GM18873 (cell line): Measurements from ENCODE around the gene METTL13.
"Not testable (repeated sequence)": the region's sequence is repeated elsewhere in the genome, so short reads cannot be mapped to it uniquely, and the experiment has no call there.

Experiments
- ATAC-seq: cut with Tn5 transposase; IDR thresholded peaks from one replicate; pipeline ENCODE4 v1.9.1; 2021; ENCODE audit warnings: mild to moderate bottlenecking, moderate library complexity, moderate number of reproducible peaks; ENCODE audit not compliant: unreplicated experiment, low FRiP score

METTL13 gene

DNA sequence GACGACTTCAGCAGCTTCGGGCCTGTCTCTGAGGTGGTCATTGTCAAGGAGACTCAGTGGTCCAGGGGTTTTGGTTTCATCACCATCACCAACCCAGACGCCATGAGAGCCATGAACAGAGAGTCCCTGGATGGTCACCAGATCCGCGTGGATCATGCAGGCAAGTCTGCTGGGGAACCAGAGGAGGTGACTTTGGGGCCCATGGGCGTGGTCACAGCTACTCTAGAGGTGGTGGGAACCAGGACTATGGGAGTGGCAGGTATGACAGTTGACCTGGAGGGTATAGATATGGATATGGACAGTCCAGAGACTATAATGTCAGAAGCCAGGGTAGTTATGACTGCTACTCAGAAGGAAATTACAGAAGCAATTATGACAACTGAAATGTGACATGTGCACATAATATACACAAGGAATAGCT lies 19.3 kb upstream of the METTL13 start:
- no peak for ATAC-seq

DNA sequence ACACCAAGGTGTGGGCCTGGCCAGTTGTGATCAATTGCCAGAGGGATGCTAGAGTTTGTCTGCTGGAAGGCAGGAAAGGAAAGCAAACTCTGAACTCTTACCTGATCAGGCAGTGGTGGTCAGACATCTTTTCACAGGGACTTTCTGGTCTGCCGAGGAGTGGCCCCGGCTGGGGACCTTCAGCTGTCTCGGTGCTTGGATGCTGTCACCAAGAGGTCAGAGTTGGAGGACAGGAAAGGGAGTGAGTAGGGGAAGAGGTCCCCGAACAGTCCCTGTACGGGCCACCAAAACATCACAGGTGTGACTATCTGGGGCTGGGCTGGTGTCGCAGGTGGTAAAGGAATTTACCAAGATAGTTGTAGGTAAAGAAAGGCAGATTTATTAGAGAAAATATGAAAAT lies 17.7 kb upstream of the METTL13 start:
- ATAC-seq: no peak

DNA sequence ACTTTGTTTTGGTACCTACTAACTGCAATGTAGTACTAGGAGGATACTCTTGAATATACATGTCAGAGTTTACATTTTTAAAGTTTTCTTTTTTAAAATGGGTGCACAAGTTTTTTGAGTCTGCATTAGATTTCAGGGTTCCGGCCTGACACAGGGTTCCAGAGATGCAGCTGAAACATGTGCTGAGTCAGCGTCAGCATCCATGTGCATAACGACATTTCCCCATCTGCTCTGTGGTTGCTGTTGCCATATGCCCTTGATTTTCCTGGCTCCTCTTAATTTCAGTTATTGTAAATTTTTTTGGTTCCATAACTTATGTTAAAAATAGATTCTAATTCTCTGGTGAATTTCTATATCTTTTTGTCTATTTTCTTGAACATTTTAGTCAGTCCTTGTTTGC lies 12.3 kb upstream of the METTL13 start:
- ATAC-seq: no peak

DNA sequence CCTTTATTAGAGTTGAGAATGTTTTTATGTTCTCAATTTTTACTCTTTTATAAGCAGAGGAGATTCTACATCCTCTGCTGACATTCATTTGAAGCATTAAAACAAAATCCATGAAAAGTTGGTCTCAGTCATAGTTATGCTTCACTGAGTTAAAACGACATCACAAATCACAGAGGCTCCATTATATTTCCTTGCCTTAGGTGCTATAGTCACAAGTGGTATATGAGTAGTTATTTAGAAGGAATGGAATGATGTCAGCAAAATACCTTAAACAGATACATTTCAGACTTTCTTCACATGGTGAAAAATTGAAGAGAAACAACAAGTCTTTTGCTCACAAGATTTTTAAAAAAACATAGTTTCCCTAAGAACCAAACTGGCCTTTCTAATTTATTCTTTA lies 11.7 kb upstream of the METTL13 start:
- no peak for ATAC-seq

DNA sequence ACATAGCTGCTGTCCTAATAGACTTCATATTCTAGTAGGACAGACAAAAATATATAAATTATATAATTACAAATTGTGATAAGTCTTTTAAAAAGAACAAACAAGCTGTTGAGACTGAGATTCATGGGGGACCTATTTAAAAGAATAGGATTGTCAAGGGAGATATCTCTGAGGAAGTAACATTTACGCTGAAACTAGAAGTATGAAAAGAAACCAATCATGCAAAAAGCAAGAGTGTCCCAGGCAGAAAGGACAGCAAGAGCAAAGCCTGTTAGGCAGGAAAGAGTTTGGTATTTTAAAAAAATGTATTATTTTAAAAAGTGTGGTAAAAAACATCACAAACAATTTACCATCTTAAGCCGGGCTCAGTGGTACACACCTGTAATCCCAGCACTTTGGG lies 9.1 kb upstream of the METTL13 start:
- no peak for ATAC-seq

DNA sequence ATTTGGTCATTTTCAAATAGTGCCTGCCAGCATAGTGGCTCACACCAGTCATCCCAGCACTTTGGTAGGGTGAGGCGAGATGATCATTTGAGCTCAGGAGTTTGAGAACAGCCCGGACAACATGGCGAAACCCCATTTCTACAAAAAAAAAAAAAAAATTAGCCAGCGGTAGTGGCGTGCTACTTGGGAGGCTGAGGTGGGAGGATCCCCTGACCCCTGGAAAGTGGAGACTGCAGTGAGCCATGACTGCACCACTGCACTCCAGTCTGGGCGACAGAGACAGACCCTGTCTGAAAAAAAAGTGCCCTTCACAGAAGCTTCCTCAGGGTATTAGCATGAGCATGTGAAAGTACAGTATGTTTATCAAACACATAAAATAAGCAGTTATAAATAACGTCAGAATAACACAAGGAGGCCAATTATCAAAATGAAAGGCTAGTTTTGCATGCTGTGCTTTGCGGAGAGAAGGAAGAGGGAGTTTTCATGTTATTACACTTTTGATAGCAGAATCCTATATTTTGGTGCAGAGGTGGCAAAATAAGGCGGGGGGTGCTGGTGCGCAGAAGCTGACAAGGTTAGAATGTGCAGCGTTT lies 781 bp upstream of the METTL13 start:
- no peak for ATAC-seq

DNA sequence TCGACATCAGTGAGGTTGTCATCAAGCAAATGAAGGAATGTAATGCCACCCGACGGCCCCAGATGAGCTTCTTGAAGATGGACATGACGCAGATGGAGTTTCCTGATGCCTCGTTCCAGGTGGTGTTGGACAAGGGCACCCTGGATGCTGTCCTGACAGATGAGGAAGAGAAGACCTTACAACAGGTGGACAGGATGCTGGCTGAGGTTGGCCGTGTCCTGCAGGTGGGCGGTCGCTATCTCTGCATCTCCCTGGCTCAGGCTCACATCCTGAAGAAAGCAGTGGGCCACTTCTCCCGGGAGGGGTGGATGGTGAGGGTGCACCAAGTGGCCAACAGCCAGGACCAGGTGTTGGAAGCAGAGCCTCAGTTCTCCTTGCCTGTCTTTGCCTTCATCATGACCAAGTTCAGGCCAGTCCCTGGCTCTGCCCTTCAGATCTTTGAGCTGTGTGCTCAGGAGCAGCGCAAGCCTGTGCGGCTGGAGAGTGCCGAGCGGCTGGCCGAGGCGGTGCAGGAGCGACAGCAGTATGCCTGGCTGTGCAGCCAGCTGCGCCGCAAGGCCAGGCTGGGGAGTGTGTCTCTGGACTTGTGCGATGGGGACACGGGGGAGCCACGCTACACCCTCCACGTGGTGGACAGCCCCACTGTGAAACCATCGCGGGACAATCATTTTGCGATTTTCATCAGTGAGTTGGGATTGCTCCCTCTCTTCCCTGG lies 2.5 kb downstream of the METTL13 start:
- ATAC-seq: no peak

DNA sequence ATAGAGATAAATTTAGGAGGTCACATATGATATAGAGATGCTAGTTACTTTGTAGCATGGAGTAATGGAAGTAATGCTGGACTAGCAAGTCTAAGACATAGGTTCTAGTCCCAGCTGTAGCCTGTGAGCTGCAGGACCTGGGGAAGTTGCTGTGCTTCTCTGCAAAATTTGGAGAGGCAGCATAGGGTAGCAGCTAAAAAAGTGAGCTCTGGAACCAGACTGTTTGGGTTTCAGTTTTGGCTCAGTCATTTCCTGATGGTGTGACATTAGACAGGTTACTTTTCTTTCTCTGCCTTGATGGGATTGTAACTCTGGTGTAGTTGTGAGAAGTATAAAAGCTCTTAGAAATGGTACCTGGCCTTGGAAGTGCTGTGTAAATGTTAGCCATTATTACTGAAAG lies 3.3 kb downstream of the METTL13 start:
- no peak for ATAC-seq

DNA sequence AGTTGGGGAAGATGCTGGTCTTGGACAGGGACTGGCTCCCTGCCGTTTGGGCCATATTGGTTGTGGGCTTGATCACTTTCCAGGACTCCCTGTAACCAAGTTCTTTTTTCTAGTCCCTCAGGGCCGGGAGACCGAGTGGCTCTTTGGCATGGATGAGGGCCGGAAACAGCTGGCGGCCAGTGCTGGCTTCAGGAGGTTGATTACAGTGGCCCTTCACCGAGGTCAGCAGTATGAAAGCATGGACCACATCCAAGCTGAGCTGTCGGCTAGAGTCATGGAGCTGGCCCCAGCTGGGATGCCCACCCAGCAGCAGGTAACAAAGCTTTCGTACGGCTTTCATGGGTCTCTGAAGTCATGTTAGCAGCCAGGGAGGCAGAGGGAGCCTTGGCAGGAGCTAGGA lies 4.3 kb downstream of the METTL13 start:
- no peak for ATAC-seq

DNA sequence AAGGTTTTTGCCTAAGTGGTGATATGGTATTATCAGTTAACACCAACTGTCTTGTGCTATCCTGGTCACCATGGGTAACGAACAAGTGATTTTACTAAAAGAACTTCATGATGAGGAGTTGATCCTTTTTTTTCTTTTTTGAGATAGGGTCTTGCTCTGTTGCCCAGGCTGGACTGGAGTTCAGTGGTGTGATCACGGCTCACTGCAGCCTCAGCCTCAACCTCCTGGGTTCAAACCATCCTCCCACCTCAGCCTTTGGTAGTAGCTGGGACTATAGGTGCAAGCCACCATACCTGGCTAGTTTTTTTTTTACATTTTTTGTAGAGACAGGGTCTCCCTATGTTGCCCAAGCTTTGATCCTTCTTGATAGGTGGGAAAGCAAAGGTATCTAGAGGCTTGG lies 5.1 kb downstream of the METTL13 start:
- ATAC-seq: no peak

DNA sequence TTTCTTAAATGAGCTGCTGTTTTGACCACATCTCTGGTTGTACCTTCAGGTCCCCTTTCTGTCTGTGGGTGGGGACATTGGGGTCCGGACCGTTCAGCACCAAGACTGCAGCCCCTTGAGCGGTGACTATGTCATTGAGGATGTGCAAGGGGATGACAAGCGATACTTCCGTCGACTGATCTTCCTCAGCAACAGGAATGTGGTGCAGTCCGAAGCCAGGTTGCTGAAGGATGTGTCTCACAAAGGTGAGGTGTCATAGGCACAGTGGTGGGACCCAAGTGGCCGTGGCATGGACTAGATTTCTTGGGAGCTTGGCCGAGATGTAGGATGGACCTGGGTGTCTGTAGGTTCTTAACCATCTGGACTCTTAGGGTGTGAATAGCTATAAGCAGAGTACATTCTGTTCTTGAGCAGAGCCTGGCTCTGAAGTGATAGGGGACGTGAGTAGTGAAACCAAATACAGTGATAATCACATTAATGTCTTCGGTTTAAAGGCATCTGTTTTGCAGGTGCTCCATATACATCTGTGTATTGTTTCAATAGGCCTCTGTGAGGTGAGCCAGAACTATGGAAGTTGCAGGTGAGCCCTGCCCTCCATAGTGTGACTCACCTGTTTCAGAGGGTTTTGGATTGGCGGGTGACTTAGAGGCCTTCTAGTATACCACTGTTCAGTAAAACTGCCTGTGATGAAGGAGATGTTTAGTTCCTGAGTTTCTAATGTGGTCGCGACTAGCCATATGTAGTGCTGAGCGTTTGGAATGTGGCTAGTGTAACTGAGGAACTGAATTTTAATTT lies 6.4 kb downstream of the METTL13 start:
- ATAC-seq: no peak

DNA sequence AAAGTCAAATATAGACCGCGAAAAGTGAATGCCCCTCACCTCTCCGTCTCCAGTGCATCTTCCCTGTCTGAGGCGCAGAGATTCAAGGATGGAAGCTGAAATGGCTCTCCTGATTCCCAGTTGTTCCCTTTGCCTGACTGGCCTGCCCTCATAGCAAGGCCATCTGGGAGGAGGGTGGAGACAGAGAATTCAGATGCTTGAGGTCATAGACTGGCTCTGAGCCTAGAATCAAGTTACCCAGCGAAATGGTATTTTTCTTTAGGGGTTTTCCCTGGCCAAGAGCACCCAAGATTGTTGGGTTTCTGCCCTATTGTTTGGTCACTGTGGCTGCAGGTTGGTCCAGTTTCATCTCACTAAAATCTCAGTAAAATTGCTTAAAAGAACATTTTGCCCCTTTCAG lies 7.2 kb downstream of the METTL13 start:
- no peak for ATAC-seq

DNA sequence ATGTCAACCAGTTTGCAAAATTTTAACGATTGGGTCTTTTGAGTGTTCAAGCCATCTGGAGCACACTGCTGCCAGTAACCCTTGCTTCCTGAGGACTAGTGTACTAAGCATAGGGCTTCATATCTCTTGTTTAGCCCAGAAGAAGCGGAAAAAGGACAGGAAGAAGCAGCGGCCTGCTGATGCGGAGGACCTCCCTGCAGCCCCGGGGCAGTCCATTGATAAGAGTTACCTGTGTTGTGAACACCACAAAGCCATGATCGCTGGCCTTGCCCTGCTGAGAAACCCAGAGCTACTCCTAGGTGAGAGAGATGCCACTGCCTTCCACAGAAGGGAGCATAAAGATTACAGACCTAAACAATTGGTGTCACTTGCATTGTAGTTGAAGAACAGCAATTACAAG lies 8.9 kb downstream of the METTL13 start:
- ATAC-seq: no peak

DNA sequence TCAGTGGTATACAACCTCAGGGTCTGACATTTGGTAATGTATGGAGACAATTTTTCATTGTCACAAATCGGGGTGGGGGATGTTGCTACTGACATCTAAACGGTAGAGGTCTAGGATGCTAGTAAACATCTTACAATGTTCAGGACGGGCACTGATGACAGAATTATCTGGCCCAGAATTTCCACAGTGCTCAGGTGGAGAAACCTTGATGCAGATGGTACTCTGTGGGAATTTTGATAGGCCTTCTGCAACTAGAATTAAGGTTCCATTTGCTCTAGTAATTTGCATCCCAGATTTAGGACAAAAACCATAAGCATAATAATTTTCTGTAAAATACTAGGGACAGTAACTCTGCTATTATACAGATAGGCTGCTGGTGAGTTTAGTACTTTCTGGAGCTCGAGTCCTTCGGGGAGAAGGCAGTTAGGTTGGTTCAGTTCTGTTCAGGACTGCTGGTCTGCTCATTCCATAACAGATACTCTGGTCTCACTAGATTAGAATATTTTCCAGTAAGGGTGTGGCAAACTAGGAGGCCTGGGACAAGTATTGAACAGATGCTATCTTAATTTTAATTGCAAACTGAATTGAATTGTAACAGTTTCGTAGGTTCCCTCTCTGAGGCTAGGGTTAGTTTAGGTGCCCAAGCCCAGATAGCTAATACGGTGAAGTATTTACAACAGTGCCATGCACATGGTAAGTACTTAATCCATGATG lies 11.4 kb downstream of the METTL13 start:
- ATAC-seq: no peak

DNA sequence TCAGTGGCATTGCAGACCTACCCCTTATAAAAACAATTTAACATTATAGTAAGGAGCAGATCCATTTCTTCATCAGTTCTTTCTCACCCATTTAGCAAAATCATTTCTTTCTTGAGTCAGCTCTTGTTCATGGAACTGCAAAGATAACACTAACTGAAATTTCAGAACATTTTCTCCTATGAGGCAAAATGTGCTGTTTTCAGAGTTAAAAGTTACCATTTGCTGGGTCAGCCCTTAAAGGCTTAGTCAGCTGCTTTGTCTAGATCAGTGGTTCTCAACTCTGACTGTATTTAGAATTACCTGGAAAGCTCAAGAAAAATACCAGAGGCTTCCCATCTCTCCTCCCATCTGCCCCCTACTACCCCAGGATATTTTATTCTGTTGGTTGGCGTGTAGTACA lies 12.2 kb downstream of the METTL13 start:
- no peak for ATAC-seq

DNA sequence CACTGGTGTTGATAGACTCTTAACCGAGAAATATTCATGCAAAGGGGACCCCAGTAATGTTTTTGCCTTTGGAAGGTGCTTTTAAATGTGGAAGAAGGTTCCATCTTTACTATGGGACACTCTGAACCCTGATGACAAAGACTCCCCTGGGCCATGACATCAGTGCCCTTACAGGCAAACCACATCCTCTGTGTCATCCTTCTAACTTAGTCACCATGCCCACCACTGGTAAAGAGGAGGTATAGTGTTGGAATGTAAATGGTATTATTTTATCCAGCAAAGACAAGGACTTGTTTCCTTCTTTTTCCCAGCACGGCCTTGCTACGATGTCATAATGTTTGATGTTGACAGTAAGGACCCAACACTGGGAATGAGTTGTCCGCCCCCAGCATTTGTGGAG lies 12.6 kb downstream of the METTL13 start:
- no peak for ATAC-seq

DNA sequence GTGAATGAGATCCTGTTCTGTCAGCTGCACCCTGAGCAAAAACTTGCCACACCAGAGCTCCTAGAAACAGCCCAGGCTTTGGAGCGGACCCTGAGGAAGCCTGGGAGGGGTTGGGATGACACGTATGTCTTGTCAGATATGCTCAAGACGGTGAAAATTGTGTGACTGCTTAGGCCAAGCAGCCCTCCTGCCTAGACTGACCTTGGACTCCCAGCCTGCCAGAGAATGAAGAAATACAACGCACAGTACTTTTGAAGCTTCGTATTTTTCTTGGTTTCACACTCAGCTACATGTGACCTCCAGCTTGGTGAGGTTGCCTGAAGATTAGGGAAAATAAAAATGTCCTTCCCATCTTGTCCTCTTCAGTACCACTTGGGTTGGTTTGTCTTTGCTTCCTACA lies 15.1 kb downstream of the METTL13 start:
- no peak for ATAC-seq

DNA sequence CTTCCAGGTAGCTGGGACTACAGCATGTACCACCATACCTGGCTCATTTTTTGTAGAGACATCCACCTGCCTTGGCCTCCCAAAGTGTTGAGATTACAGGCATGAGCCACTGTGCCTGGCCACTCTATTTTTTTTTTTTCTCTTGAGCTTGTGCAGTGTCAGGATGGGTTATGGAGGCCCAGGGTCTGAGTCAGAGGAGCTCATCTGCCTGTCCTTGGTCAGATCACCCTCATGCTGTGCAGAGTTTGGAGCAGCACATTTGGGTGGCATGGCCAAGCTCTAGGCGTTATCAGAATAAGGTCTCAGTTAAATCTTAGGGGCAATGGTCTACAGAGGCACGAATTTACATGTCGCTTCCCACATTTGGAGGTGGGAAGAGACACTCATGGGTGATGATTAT lies 16.9 kb downstream of the METTL13 start:
- ATAC-seq: no peak

DNA sequence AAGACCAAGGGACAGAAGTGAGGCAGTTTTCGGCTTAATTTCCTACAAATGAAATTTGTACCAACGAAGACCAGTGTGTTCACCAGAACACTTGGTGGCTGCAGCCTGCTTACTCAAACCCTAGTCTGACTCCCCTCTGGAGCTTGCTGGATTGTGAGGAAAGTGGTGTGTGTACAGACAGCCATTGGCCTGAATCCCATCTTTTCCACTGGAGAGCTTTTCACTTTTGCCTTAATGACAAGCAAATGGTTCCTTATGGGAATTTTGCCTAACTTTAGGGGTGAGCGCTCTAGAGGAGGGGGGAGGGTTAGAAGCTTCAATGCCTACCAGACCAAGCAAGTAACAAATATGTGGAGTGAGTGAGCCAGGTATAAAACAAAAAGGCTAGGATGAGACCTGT lies 17.3 kb downstream of the METTL13 start:
- ATAC-seq: no peak

DNA sequence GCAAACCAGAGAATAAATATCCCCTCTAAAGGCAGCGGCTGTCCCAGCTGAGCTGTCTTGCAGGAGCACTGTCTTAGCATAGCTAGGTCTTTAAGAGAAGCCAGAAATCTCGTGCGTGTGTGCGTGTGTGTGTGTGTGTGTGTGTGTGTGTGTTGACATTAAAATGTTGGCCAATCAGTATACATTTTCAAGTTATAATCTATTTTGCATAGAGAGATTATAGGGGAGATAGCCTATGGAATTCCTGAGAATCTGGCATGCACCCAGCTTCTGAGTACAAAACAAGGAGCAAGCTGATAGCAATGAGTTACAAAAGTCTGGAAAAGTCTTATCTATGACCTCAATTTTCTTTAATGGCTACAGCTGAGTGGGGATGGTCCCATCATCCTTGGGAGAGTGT lies 17.7 kb downstream of the METTL13 start:
- ATAC-seq: no peak

DNA sequence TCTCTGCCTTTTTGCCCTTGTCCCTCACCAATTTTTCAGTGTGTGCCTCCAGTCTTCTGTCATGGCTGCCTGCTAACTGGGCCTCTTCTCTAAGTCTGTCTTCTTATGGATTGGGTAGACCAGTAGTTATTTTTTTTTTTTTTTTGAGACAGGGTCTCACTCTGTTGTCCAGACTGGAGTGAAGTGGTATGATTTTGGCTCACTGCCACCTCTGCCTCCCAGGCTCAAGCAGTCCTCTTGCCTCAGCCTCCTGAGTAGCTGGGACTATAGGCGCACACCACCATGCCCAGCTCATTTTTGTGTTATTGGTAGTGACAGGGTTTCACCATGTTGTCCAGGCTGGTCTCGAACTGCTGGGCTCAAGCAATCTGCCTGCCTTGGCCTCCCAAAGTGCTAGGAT lies 18.2 kb downstream of the METTL13 start:
- ATAC-seq: not testable (repeated sequence)
